ENCODE measurements around the gene TNFRSF13B.
"Not testable (repeated sequence)": the region's sequence is repeated elsewhere in the genome, so short reads cannot be mapped to it uniquely, and the experiment has no call there.

- not testable (repeated sequence) for TF ChIP-seq EZH2phosphoT487 (IDR thresholded peaks at IDR 0.05; ENCODE audit: low read depth)
- TF ChIP-seq, protein P1, sequence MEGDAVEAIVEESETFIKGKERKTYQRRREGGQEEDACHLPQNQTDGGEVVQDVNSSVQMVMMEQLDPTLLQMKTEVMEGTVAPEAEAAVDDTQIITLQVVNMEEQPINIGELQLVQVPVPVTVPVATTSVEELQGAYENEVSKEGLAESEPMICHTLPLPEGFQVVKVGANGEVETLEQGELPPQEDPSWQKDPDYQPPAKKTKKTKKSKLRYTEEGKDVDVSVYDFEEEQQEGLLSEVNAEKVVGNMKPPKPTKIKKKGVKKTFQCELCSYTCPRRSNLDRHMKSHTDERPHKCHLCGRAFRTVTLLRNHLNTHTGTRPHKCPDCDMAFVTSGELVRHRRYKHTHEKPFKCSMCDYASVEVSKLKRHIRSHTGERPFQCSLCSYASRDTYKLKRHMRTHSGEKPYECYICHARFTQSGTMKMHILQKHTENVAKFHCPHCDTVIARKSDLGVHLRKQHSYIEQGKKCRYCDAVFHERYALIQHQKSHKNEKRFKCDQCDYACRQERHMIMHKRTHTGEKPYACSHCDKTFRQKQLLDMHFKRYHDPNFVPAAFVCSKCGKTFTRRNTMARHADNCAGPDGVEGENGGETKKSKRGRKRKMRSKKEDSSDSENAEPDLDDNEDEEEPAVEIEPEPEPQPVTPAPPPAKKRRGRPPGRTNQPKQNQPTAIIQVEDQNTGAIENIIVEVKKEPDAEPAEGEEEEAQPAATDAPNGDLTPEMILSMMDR (IDR thresholded peaks at IDR 0.05; ENCODE audit: low read depth, low read length): not testable (repeated sequence)
Observed at GRCh38 chr17:17004997-17005614, 33.2 kb upstream of the TNFRSF13B start.

All from OCI-LY3 (cell line).